BLaER1 treated with 17β-estradiol and CSF1 and Interleukin-3, amounts not matched to agents 10 nM and 100 nM (cell line): ENCODE measurements around the gene DNAJC12.
"Not testable (repeated sequence)": the region's sequence is repeated elsewhere in the genome, so short reads cannot be mapped to it uniquely, and the experiment has no call there.

ENCODE experiments used
- H3K27ac ChIP-seq, 11 experiments: shearing (Covaris generic); formaldehyde crosslinking; 2 replicates each; pipeline ENCODE4 v1.8.1; 2022
- H3K27me3 ChIP-seq, 11 experiments: shearing (Covaris generic); formaldehyde crosslinking; 2 replicates each; pipeline ENCODE4 v1.8.1; 2022
- H3K36me3 ChIP-seq, 11 experiments: shearing (Covaris generic); formaldehyde crosslinking; 2 replicates each; pipeline ENCODE4 v1.8.1; 2022
- H3K4me1 ChIP-seq, 10 experiments: shearing (Covaris generic); formaldehyde crosslinking; 2 replicates each; pipeline ENCODE4 v1.8.1; 2022
- H3K4me2 ChIP-seq, 11 experiments: shearing (Covaris generic); formaldehyde crosslinking; 2 replicates each; pipeline ENCODE4 v1.8.1; 2022
- H3K4me3 ChIP-seq, 10 experiments: shearing (Covaris generic); formaldehyde crosslinking; 2 replicates each; pipeline ENCODE4 v1.8.1; 2022
- H3K9ac ChIP-seq, 11 experiments: shearing (Covaris generic); formaldehyde crosslinking; 2 replicates each; pipeline ENCODE4 v1.8.1; 2022
- H3K9me3 ChIP-seq, 11 experiments: shearing (Covaris generic); formaldehyde crosslinking; replicated peaks in 1 of 11; 2 replicates each; pipeline ENCODE4 v1.8.1; 2022
- H4K20me1 ChIP-seq, 11 experiments: shearing (Covaris generic); formaldehyde crosslinking; 2 replicates each; pipeline ENCODE4 v1.8.1; 2022
- Cebpa-rat ChIP-seq, 11 experiments: shearing (Covaris generic); IDR thresholded peaks; 2 replicates each; pipeline ENCODE4 v1.8.1; 2022

DNAJC12 gene

DNA sequence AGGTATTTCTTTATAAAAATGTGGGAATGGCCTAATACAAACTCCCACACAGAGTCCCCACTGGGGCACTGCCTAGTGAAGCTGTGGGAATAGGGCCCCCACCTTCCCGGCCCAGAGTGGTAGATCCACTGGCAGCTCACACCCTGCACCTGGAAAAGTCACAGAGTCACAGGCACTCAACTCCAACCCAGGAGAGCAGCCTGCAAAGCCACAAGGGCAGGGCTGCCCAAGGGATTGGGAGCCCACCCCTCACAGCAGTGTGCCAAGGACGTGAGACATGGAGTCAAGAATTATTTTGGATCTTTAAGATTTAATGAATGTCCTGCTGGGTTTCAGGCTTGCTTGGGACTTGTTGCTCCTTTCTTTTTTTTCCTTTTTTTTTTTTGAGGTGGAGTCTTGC, 5.3 kb upstream of the DNAJC12 start:
- Histone ChIP-seq H3K36me3 (no peaks in the 10 kb centered on the region), H3K4me1 (peaks cover 0 to 31% (median 0%) of the 10 kb centered on the region in 10 experiments; a peak in 5 of 20 replicates), H3K4me2 (no peak overlapping the region), H3K9me3 (peaks cover 0 to 9% (median 7%) of the 10 kb centered on the region in 11 experiments; a peak in 10 of 22 replicates), H3K27me3 (no peaks in the 10 kb centered on the region), H4K20me1 (no peaks in the 10 kb centered on the region), H3K9ac (no peak overlapping the region), H3K27ac (no peak overlapping the region), H3K4me3 (no peak overlapping the region)
- no peak for TF ChIP-seq Cebpa-rat (IDR thresholded peaks at IDR 0.05)

GRCh38 chr10:67841737-67842136, 3.7 kb upstream of the DNAJC12 start:
- H3K4me1 ChIP-seq = peaks cover 0 to 31% (median 0%) of the 10 kb centered on the region in 10 experiments; a peak in 5 of 20 replicates
- peak overlapping the region in 2 of 11 experiments; percentile 42 to 45; a peak in 4 of 22 replicates for H3K4me2 ChIP-seq
- H3K9me3 ChIP-seq = peaks cover 0 to 9% (median 7%) of the 10 kb centered on the region in 11 experiments; a peak in 10 of 22 replicates
- H3K36me3 ChIP-seq = no peaks in the 10 kb centered on the region
- H4K20me1 ChIP-seq = no peaks in the 10 kb centered on the region
- no peak overlapping the region for H3K27ac ChIP-seq
- no peaks in the 10 kb centered on the region for H3K27me3 ChIP-seq
- TF ChIP-seq Cebpa-rat (IDR thresholded peaks at IDR 0.05) = no peak
- no peak overlapping the region for H3K9ac ChIP-seq
- H3K4me3 ChIP-seq = no peak overlapping the region

DNA sequence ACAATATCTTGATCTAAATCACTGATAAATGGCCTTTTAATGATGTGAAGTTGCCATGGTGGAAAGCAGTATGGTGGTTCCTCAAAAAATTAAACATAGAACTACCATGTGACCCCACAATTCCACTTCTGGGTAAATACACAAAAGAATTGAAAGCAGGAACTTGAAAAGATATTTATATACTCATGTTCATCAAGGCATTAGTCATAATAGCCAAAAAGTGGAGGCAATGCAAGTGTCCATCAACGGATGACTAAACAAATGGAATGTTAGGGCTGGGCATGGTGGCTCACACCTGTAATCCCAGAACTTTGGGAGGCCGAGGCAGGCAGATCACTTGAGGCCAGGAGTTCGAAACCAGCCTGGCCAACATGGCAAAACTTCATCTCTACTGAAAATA, 2.0 kb upstream of the DNAJC12 start:
- Histone ChIP-seq H3K27ac (peak overlapping the region in 3 of 11 experiments; percentile 28 to 59 (median 41); a peak in 5 of 22 replicates), H3K36me3 (no peaks in the 10 kb centered on the region), H3K4me3 (no peak overlapping the region), H4K20me1 (no peaks in the 10 kb centered on the region), H3K9ac (no peak overlapping the region), H3K9me3 (peaks cover 0 to 9% (median 7%) of the 10 kb centered on the region in 11 experiments; a peak in 10 of 22 replicates), H3K27me3 (no peaks in the 10 kb centered on the region), H3K4me2 (peak overlapping the region in 3 of 11 experiments; percentile 18 to 42 (median 30); a peak in 5 of 22 replicates), H3K4me1 (peaks cover 0 to 31% (median 0%) of the 10 kb centered on the region in 10 experiments; a peak in 5 of 20 replicates)
- TF ChIP-seq Cebpa-rat (IDR thresholded peaks at IDR 0.05) = no peak

- H4K20me1 ChIP-seq, H3K4me3 ChIP-seq, H3K9ac ChIP-seq, H3K36me3 ChIP-seq, H3K9me3 ChIP-seq, H3K27me3 ChIP-seq: not testable (repeated sequence)
- Histone ChIP-seq H3K4me2 (peak overlapping the region in 3 of 11 experiments; percentile 18 to 42 (median 30); a peak in 4 of 22 replicates), H3K4me1 (peaks cover 0 to 31% (median 0%) of the 10 kb centered on the region in 10 experiments; a peak in 5 of 20 replicates), H3K27ac (peak overlapping the region in 2 of 11 experiments; percentile 17 to 41; a peak in 2 of 22 replicates)
Observed at GRCh38 chr10:67839511-67839910, 1.5 kb upstream of the DNAJC12 start.

- no peaks in the 10 kb centered on the region for H3K36me3 ChIP-seq
- no peak overlapping the region for H3K9ac ChIP-seq
- no peaks in the 10 kb centered on the region for H3K27me3 ChIP-seq
- H3K27ac ChIP-seq = no peak overlapping the region
- peaks cover 0 to 6% (median 4%) of the 10 kb centered on the region in 11 experiments; a peak in 10 of 22 replicates for H3K9me3 ChIP-seq
- no peak overlapping the region for H3K4me2 ChIP-seq
- TF ChIP-seq Cebpa-rat (IDR thresholded peaks at IDR 0.05) = no peak
- no peak overlapping the region for H3K4me3 ChIP-seq
- H3K4me1 ChIP-seq = peaks cover 0 to 29% (median 0%) of the 10 kb centered on the region in 10 experiments; a peak in 5 of 20 replicates
- no peaks in the 10 kb centered on the region for H4K20me1 ChIP-seq
Observed at GRCh38 chr10:67836972-67837371, 1.0 kb downstream of the DNAJC12 start.

DNA sequence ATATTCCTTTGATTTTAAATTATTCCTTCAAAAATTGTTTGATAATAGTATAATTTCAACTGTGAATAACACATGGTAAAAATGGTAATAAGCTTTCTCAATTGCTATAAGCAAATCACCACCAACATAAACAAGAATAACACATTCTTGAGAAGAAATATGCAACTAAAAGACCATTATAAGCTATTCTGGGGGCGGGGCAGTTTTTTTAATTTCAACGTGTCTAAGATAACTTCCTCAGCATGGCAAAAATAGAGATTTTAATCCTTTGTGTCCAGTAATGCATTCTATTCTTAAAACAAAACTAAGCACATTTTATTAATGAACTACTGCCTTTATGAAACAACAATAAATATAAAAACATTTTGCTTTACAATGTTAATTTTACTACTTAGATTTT, 1.5 kb downstream of the DNAJC12 start:
- Histone ChIP-seq H4K20me1 (no peaks in the 10 kb centered on the region), H3K36me3 (no peaks in the 10 kb centered on the region), H3K9ac (no peak overlapping the region), H3K4me1 (peaks cover 0 to 24% (median 0%) of the 10 kb centered on the region in 10 experiments; a peak in 5 of 20 replicates), H3K4me2 (no peak overlapping the region), H3K27me3 (no peaks in the 10 kb centered on the region), H3K4me3 (no peak overlapping the region), H3K9me3 (peaks cover 0 to 1% (median 0%) of the 10 kb centered on the region in 11 experiments; a peak in 3 of 22 replicates), H3K27ac (no peak overlapping the region)
- TF ChIP-seq Cebpa-rat (IDR thresholded peaks at IDR 0.05) = no peak

DNA sequence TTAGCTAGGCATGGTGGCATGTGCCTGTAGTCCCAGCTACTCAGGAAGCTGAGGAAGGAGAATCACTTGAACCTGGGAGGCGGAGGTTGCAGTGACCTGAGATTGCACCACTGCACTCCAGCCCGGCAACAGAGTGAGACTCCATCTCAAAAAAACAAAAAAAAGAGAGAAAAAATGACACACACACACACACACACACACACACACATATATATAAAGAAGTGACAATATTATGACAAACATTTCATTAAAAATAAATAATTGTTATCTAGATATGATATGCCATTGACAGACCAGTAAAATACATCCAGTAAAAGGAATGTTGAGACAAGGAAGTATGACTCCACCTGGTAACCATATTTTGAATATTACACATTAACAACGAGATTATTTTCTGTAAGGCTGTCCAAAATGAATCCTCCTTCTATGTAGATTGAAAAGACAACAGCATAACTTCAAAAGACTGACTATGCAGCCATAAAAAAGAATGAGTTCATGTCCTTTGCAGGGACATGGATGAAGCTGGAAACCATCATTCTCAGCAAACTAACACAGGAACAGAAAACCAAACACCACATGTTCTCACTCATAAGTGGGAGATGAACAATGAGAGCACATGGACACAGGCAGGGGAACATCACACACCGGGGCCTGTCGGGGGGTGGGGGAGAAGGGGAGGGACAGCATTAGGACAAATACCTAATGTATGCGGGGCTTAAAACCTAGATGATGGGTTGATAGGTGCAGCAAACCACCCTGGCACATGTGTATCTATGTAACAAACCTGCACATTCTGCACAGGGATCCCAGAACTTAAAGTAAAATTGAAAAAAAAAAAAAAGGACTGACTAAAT, 2.2 kb downstream of the DNAJC12 start:
- H3K4me1 ChIP-seq = peaks cover 0 to 17% (median 0%) of the 10 kb centered on the region in 10 experiments; a peak in 5 of 20 replicates
- H3K27ac ChIP-seq, H3K9me3 ChIP-seq, H3K4me2 ChIP-seq, H4K20me1 ChIP-seq, H3K9ac ChIP-seq, H3K27me3 ChIP-seq, H3K36me3 ChIP-seq, H3K4me3 ChIP-seq: not testable (repeated sequence)

DNA sequence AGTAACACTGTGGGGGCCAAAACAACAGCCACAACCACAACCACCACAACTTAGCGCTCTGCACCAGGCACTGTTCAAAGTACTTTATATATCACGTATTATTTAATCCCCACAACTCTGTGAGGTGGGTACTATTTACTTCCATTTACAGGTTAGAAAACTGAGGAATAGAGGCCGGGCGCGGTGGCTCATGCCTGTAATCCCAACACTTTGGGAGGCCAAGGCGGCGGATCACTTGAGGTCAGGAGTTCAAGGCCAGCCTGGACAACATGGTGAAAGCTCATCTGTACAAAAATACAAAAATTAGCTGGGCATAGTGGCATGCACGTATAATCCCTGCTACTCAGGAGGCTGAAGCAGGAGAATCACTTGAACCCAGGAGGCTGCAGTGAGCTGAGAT, 3.6 kb downstream of the DNAJC12 start:
- TF ChIP-seq Cebpa-rat (IDR thresholded peaks at IDR 0.05) = no peak
- H4K20me1 ChIP-seq = no peaks in the 10 kb centered on the region
- H3K36me3 ChIP-seq = no peaks in the 10 kb centered on the region
- H3K9me3 ChIP-seq = no peaks in the 10 kb centered on the region
- no peak overlapping the region for H3K4me2 ChIP-seq
- H3K9ac ChIP-seq = no peak overlapping the region
- peaks cover 0 to 3% (median 0%) of the 10 kb centered on the region in 10 experiments; a peak in 3 of 20 replicates for H3K4me1 ChIP-seq
- no peak overlapping the region for H3K27ac ChIP-seq
- H3K27me3 ChIP-seq = no peaks in the 10 kb centered on the region
- no peak overlapping the region for H3K4me3 ChIP-seq

DNA sequence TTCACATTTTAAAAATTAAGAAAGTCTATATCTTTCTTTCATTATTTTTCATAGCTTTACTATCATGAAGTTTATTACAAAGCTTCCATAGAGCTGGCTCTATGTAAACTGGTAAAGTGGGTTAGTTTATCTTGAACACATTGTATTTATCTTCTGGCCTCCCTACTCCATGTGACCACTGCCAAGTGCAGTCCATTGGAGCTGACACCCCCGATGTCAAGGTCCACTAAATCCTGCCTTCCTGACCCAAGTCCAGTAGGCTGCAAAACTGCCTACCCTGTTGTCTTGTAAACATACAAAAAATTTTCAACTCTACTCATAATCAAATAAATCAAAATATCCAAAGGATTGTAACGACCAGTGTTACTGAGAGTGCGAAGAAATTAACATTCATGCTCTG, 10.2 kb downstream of the DNAJC12 start:
- no peaks in the 10 kb centered on the region for H3K27me3 ChIP-seq
- H3K4me2 ChIP-seq = no peak overlapping the region
- H3K4me3 ChIP-seq = no peak overlapping the region
- no peaks in the 10 kb centered on the region for H3K9me3 ChIP-seq
- TF ChIP-seq Cebpa-rat (IDR thresholded peaks at IDR 0.05) = no peak
- no peak overlapping the region for H3K9ac ChIP-seq
- H3K27ac ChIP-seq = no peak overlapping the region
- no peaks in the 10 kb centered on the region for H4K20me1 ChIP-seq
- H3K36me3 ChIP-seq = no peaks in the 10 kb centered on the region
- H3K4me1 ChIP-seq = no peaks in the 10 kb centered on the region
